HG02973 (cell line): ENCODE data around the gene GTPBP3.
A peak's percentile ranks its signal among the peaks of the same experiment; 100 is the strongest.
"Not testable (repeated sequence)": the region's sequence is repeated elsewhere in the genome, so short reads cannot be mapped to it uniquely, and the experiment has no call there.

Source experiments
- ATAC-seq: cut with Tn5 transposase; IDR thresholded peaks from one replicate; pipeline ENCODE4 v1.9.1; 2021; ENCODE audit warnings: moderate library complexity; ENCODE audit not compliant: unreplicated experiment

Gene GTPBP3

DNA sequence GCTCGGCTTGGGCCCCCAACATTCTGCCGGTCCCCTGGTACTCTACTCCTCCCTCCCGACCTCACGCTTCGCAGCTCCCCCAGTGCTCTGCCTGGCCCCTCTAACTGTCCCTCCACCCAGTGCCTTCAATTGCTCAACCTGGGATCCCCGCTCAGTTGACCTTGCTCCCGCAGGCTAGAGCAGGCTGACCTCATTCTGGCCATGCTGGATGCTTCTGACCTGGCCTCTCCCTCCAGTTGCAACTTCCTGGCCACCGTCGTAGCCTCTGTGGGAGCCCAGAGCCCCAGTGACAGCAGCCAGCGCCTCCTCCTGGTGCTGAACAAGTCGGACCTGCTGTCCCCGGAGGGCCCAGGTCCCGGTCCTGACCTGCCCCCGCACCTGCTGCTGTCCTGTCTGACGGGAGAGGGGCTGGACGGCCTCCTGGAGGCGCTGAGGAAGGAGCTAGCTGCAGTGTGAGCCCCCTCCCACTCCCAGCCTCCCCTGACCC lies 3.6 kb downstream of the GTPBP3 start:
- no peak for ATAC-seq

DNA sequence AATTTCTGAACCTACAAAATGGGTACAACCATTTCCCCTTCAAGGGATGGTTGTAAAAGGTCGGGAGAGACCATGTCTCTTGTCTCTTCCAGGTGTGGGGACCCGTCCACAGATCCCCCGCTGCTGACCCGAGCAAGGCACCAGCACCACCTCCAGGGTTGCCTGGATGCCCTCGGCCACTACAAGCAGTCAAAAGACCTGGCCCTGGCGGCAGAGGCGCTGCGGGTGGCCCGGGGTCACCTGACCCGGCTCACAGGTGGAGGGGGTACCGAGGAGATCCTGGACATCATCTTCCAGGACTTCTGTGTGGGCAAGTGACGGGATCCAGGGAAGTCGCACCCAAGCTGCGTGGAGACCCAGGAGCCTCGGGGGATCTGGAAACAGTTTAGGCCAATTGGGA lies 4.0 kb downstream of the GTPBP3 start:
- no peak for ATAC-seq

DNA sequence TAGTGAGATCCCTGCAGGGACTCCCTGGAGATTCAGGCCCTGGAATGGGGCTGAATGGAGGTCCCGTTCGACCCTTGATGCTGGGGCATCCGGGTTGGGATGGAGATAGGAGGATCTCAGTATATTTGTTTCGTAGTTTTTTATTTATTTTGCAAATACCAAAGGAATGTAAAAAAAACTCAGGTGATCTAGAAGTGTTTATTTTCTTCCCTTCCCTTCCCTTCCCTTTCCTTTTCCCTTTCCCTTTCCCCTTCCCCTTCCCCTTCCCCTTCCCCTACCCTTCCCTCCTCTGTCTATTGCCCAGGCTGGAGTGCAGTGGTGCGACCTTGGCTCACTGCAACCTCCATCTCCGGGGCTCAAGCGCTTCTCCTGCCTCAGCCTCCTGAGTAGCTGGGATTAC lies 4.5 kb downstream of the GTPBP3 start:
- ATAC-seq, result no peak

DNA sequence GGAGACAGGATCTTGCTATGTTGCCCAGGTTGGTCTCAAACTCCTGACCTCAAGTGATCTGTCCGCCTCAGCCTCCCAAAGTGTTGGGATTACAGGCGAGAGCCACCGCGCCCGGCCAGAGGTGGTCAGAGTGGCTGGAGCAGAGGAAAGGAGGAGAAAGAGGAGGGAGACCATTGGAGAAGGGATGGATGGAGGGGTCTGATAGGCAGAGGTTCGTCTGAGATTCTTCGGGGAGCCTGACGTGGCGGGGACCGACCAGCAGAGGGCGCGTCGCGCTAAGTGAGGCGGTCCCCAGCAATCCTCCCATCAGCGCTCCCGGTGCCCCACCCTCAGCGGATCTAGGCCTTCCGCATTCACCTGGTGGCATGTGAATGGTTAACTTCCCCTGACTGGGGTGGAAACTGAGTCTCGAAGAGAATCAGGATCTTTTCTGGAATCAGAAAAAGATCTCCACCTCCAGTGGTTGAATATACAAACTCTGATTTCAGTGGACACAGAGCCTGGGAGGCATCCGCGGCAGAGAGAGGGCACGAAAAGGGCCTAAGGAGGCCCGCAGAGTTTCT lies 8.8 kb downstream of the GTPBP3 start:
- no peak for ATAC-seq

DNA sequence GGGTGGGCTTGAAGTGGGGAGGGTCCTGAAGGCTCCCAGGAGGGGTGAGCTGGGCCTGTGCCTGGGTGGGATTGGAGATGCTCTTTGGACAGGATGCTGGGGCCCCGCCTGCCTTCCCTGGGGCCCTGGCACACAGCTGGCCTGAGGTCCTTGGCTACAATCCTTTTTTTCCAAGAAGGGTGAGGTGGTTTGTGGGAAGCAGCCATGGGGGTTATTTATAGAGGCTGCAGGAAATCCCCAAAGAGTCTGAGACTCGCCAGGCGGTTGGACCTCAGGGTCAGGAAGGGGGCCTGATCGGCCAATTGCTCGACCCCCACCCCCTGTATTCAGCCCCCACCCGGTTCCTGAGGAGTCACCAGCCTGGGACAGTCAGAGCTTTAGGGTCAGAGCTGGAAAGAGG lies 10.0 kb downstream of the GTPBP3 start:
- no peak for ATAC-seq

DNA sequence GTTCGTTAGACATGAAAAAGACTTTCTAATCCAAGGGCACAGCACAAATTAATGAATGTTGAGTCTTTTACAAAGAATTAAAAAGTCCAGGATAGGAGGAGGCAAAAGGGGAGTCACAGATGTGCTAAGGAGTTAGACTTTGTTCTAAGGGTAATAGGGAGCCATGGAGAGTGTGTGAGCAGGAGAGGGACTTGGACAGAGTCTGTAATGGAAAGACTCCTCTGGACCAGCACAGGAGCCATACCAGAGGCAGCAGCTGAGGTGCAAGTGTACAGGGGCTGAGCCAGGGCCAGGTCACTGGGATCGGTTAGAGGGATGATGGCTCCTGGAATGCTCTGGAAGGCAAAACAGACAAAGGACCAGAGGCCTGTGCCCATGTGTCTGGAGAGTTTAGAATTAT lies 10.5 kb downstream of the GTPBP3 start:
- ATAC-seq, result no peak

DNA sequence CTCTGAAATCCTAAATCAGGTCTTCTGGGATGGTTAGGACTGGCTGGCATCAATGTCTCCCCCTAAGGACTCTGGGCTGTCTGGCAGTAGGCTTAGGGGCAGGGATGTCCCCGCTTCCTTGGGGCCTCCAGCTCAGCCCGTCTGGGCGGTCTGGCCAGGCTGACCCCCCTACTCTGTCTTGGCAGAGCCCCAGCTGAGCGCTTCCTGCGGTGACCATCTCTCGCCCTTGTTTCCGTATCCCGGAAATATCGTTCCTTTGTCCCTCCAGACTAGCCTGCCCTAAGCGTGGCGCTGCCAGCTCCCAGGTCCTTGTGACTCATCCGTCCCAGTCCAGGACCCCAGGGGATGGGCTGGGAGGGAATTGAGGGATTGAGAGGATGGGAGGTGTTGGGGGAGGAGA lies 11.3 kb downstream of the GTPBP3 start:
- no peak for ATAC-seq

DNA sequence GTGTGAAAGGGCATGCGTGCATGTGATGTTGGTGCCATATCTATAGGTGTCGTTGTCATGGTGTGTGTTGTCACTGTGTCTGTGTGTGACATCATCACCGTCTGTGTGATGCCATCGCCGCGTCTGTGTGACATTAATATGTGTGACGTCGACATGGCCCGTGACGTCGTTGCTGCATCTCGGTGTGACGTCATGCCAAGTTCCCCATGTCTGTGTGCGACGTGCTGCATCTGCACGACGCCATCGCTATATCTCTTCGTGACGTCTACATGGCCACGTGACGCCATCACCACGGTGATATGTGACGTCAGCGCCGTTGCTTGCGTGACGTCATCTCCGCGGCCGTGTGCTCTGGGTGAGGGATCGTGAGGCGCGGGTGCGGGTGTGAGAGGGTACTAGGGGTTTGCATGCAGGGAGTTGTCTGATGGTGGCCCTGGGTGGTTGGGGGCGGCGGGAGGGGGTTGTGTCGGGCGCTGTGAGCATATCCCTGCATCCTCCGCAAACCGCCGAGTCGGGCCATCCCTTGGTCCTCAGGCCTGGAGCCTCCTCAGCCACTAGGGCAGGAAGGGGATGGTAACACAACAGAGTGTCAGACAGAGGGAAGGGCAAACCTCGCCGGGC lies 14.6 kb downstream of the GTPBP3 start:
- ATAC-seq, result no peak

DNA sequence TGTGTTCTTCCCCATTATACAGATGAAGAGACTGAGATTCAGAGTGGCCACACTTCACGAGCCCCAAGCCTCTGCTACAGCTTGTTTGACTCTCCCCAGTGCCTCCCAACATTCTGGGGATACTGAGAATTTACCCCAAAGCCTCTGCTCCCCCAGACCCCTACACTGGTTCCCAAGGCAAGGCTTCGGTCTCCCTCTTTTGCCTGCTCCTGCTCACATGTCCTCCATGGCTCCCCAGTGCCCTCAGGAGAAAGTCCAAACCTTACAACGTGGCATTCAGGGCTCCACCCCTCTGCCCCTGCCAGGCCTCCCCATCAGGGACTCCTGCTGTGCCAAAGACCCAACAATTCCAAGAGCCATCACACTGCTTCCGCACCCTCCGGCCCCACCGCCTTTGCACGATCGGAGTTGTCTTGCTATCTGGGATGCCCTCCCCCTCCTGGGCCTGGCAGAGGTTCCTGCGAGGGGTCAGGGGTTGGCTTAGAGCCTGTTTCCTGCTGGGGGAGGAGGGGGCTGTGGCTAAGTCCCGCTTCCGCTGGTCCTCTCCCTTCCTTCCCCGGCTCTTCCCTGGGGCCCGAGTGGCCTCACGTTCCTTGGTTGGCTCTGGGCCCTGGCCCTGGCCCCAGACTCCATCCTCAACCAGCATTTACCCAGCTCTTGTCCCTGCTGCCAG lies 15.4 kb downstream of the GTPBP3 start:
- no peak for ATAC-seq

DNA sequence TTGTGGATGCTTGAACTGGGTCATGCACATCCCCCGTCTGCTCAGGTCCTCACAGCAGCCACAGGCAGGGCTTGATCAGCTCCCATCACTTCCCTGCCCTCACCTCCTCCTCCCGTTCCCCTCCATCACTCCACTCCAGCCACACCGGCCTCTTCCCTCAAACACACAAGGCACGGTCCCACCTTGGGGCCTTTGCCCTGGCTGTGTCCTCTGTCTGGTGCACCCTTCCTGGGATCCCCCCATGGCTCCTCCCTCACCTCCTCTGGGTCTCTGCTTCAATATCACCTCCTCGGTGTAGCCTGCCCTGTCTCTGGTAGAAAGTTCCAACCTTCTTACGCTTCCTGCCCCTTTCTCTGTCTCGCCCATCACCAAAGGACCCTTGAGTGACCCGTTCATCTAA lies 16.0 kb downstream of the GTPBP3 start:
- ATAC-seq, result no peak

DNA sequence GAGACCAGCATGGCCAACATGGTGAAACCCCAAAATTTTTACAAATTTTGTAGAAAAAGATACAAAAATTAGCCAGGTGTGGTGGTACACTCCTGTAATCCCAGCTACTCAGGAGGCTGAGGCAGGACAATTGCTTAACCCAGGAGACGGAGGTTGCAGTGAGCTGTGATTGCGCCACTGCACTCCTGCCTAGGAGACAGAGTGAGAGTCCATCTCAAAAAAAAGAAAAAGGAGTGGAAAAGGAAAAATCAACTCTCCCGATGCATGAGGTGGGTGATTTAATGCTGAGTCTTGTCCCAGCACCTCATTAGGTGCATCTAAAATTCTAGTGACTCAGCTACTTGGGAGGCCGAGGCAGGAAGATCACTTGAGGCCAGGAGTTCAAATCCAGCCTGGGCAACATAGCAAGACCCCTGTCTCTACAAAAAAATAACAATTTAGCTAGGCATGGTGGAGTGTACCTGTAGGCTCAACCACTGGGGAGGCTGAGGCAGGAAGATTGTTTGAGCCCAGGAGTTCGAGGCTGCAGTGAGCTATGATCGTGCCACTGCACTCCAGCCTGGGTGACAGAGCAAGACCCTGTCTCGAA lies 19.8 kb downstream of the GTPBP3 start:
- no peak for ATAC-seq

DNA sequence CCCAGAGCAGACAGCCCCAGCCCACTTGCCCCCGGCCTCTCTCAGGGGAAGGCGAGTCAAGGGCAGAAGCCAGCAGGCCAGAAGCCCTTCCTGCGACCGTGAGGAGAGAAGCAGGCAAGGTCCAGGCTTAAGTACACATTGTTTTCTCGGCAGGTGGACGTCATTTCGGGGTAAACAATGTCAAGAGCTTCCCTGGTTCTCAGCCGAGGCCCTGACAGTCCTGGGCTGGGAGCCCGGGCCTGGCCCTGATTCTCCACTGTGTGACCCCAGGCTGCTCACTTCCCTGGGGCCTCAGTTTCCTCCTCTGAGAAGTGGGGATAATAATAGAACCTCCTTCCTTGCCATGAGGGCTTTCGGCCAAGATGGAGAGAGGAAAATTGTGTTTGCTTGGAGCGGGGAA lies 20.4 kb downstream of the GTPBP3 start:
- no peak for ATAC-seq

DNA sequence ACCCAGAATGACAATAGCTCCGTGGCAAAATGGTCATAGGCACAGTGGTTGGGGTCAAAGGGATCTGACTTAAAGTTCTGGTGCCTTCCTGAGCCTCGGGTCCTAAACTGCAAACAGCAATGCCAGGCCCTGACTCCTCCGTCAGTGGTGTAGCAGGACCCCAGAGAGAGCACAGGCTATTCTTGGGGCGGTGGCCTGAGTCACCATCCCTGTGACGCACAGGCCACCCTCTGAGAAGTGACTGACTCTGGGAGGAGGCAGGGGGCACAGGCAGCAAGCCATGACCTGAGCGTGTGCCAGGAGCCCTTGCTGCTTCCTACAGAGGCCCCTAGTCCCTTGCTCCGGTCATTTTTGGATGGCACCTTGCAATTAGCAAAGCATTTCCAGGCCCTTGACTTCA lies 21.0 kb downstream of the GTPBP3 start:
- ATAC-seq, result no peak

DNA sequence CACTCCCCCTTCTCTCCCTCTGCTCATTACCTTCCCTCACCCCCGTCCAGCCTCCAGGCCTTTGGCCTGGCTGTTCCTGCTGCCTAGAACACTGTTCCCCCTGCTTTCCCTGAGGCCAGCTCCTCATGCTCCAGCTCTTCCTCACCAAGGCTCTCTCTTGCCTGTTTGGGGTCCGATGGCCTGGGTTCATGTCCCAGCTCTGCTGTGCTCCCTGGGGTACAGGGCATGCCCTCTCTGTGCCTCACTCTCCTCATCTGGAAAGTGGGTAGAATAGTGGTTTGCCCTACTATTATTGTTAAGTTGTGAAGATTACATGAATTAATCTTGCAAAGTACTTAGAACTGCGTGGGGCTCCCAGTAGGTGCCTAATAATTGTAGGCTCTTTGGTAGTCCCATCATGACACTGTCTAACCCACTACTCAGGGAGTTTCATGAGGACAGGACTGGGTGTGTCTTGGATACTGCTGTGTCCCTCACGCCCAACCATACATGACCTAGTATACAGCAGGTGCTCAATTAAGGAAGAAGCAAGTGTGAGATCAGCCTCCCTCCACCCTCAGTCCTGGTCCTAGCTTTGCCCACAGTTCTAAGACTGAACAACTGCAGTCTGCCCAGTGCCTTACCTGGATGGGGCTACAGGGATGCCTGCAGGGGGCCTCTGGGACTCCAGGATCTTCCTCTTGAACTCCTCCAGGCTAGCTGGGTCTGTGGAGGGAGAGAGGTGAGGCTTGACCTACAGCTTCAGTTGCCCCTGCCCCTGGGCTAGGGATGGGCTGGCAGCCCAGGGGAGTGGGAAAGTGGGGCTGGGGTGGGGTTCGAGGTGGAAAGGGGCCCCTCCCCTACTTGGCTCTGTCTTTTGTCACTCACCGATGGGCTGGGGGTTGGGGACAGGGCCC lies 22.8 kb downstream of the GTPBP3 start:
- ATAC-seq, result no peak

DNA sequence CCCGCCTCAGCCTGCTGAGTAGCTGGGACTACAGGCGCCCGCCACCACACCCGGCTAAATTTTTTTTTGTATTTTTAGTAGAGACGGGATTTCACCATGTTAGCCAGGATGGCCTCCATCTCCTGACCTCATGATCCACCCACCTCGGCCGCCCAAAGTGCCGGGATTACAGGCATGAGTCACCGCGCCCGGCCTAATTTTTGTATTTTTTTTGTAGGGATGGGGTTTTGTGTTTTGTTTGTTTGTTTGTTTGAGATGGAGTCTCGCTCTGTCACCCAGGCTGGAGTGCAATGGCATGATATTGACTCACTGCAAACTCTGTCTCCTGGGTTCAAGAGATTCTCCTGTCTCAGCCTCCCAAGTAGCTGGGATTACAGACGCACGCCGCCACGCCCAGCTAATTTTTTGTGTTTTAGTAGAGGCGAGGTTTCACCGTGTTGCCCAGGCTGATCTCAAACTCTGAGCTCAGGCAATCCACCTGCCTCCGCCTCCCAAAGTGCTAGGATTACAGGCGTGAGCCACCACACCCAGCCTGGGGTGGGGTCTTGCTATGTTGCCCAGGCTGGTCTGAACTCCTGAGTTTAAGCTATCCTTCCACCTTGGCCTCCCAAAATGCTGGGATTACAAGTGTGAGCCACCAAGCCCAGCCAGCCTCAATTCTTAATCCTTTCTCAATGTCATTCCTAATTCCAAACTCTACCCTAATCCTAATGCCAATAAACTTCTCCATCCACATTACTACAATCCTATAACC lies 26.7 kb downstream of the GTPBP3 start:
- not testable (repeated sequence) for ATAC-seq

DNA sequence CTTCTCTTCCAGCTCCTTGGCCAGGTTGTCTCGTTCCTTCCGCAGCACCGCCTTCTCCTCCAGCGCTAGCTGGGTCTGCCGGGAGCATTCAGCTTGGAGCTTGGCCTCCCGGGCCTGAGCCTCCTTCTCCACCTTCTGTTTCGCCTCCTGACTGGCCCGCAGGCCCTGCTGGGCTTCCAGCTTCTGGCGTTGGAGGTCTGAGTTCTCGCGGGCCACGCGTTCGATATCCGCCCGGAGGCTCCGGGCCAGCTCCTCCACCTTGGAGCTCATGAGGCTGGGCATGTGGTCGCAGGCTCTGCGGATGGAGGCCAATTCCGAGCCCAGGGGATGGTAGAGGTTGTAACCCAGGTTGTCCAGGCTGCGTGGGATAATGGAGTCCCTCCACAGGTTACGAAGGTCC lies 28.0 kb downstream of the GTPBP3 start:
- no peak for ATAC-seq

DNA sequence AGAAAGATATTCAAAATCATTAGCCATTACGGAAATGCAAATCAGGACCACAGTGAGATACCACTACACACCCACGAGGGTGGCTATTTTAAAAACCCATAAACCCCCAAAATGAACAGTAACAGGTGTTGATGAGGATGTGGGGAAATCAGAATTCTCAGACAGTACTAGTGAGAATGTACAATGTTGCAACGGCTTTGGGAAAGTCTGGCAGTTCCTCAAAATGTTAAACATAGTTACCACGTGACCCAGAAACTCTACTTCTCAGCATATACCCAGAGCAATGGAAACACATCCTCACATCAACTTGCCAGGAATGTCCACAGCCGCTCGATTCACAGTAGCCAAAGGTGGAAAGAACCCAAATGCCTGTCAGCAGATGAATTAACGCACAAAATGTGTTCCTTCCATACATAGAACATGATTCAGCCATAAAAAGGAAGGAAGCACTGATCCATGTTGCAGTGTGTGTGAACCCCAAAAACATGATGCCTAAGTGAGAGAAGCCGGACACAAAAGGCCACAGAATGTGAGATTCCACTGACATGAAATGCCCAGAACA lies 32.8 kb downstream of the GTPBP3 start:
- ATAC-seq, result peak; percentile 80

DNA sequence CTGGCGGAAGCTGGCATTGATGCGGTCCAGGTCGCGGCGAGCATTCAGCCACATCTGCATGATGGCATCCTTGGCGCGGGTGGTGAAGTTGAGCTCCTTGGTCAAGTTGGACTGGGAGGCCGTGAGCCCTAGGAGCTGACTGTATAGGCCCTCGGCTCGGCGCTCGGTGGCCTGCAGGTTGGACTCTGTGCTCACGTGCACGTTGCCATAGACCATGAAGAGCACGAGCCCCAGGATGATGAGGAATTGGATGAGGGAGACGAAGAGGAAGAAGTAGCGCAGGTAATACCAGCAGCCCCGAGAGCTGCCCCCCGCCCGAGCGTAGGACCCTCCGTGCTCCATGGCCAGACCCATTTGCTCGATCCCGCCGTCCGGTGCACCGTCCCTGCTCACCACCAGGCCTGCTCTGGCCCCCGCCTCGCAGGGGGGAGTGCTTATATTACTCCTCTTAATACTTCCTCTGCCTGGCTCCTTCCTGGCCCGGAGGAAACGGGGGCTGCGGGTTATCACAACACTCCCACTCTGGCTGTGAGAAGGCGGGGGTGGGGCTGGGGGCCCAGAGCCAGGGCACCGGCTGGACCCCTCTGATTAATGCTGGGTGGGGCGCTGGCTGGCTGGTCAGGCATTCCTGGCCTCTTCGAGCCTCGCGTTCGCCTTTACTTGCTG lies 39.7 kb downstream of the GTPBP3 start, which contains the start of gene PLVAP:
Gene PLVAP, minus strand, starts transcription at position 408 of the 666 bp plus-strand sequence. Its CDS starts 54 bp downstream, at position 354.
- no peak for ATAC-seq

DNA sequence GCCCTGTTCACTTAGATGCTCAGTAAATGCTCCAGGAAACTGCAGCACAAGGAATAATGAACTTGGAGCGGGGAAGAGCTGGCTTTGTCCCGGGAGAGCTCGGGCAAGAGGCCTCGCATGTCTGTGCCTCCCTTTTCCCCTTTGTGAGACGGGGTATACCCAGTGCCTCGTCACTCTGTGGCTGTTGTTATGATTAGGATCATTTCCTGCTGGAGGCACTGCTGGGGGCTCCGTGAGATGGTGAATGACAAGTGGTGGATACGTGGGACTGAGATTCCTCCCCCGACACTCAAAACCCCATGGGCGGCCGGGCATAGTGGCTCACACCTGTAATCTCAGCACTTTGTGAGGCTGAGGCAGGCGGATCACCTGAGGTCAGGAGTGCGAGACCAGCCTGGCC lies 40.9 kb downstream of the GTPBP3 start:
- ATAC-seq, result no peak
